OCI-LY3 (cell line): Measurements from ENCODE around the gene ACTL9.

Experiments used
- EZH2phosphoT487 ChIP-seq: fragments of 200-600 bp; shearing (Covaris generic); IDR thresholded peaks from 2 replicates; pipeline ENCODE4 v1.6.1; 2018; ENCODE audit warnings: antibody characterized with exemption, mixed run types, low read depth
- TF ChIP-seq, protein P1 (sequence below): fragments of 200-600, 300-600 bp; sonication (generic); IDR thresholded peaks from 2 replicates; pipeline ENCODE4 v1.5.1; 2014; ENCODE audit warnings: antibody characterized with exemption, low read length, low read depth

DNA sequence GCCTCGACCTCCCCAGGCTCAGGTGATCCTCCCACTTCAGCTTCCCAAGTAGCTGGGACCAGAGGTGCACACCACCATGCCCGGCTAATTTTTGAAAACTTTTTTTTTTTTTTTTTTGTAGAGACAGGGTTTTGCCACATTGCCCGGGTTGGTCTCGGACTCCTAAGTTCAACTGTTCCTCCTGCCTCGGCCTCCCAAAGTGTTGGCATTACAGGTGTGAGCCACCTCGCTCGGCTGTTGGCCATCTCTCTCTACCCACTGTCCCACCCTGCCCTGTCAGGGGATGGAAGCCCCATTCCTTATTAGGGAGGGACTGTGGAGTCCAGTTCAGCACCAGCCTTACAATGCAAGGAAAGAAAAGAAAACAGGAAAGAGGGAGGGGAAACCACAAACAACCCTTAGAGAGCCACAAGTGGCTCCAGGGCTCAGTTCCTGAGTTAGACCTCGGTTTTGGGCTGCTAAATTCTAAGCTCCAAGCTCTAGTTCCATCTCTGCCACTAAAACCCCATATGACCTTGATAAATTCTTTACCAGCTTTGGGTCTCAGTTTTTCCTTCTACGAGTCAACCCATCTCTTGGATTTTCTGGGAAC is 31.7 kb downstream of the ACTL9 start:
- no peak for TF ChIP-seq EZH2phosphoT487
- TF ChIP-seq, protein P1, sequence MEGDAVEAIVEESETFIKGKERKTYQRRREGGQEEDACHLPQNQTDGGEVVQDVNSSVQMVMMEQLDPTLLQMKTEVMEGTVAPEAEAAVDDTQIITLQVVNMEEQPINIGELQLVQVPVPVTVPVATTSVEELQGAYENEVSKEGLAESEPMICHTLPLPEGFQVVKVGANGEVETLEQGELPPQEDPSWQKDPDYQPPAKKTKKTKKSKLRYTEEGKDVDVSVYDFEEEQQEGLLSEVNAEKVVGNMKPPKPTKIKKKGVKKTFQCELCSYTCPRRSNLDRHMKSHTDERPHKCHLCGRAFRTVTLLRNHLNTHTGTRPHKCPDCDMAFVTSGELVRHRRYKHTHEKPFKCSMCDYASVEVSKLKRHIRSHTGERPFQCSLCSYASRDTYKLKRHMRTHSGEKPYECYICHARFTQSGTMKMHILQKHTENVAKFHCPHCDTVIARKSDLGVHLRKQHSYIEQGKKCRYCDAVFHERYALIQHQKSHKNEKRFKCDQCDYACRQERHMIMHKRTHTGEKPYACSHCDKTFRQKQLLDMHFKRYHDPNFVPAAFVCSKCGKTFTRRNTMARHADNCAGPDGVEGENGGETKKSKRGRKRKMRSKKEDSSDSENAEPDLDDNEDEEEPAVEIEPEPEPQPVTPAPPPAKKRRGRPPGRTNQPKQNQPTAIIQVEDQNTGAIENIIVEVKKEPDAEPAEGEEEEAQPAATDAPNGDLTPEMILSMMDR, result no peak
